DMS53 (cell line): Measurements from ENCODE around the gene GTF2F1.
"Not testable (repeated sequence)": the region's sequence is repeated elsewhere in the genome, so short reads cannot be mapped to it uniquely, and the experiment has no call there.

Source experiments
- DNase-seq: peaks from one replicate; lab custom pipeline; 2025; lab: John Stamatoyannopoulos, UW

Gene GTF2F1

GRCh38 chr19:6355321-6356040 is 37.5 kb downstream of the GTF2F1 start:
- not testable (repeated sequence) for DNase-seq

- peak; percentile 23 for DNase-seq
Measured at GRCh38 chr19:6354098-6354674, 38.8 kb downstream of the GTF2F1 start.

- DNase-seq: no peak
Measured at GRCh38 chr19:6352381-6353165, 40.4 kb downstream of the GTF2F1 start.

- DNase-seq: peak; percentile 25
Measured at GRCh38 chr19:6350688-6351087, 42.3 kb downstream of the GTF2F1 start.

GRCh38 chr19:6349271-6349670 is 43.7 kb downstream of the GTF2F1 start:
- DNase-seq: not testable (repeated sequence)

GRCh38 chr19:6343462-6343861 is 49.5 kb downstream of the GTF2F1 start:
- DNase-seq: peak; percentile 25

- DNase-seq: no peak
Measured at GRCh38 chr19:6340493-6341201, 52.3 kb downstream of the GTF2F1 start.

GRCh38 chr19:6334490-6335285 is 58.3 kb downstream of the GTF2F1 start:
- DNase-seq: no peak

GRCh38 chr19:6333439-6333838 is 59.5 kb downstream of the GTF2F1 start, which contains the start of gene ACER1:
Gene ACER1, minus strand, starts transcription at chr19:6333612. Its CDS starts 61 bp downstream, at chr19:6333551.
- DNase-seq: peak; percentile 11
